SU-DHL-6 (cell line): ENCODE results near the gene PIAS3.

ENCODE experiments used
- CTCF ChIP-seq: fragments of 200-600 bp; sonication (generic); IDR thresholded peaks from one replicate; pipeline ENCODE4 v1.5.1; 2017; ENCODE audit warnings: antibody characterized with exemption, mild to moderate bottlenecking, low read length, moderate library complexity; ENCODE audit not compliant: insufficient read depth, poor library complexity, severe bottlenecking
- EZH2phosphoT487 ChIP-seq: fragments of 200-600 bp; sonication (generic), shearing (Covaris generic); conservative IDR thresholded peaks from 2 replicates; pipeline ENCODE4 v1.6.1; 2018; ENCODE audit warnings: mild to moderate bottlenecking, antibody characterized with exemption, low read length, moderate library complexity, mixed read lengths

- TF ChIP-seq CTCF (no peak), EZH2phosphoT487 (no peak)
These were observed 21.2 kb downstream of the PIAS3 start for GRCh38 chr1:145837656-145838055.
